Psoas muscle (tissue), 8 donors: ENCODE data around the gene CLEC16A. TPM values are rescaled to one million over a fixed set of nuclear protein-coding genes. Genes with fewer than 3 reads are reported as not detected.

ENCODE experiments used
- ATAC-seq, 4 donors: fragments of 200-7000 bp; cut with Tn5 transposase; one replicate each; pipeline ENCODE4 v1.9.1; 2020; ENCODE audit warnings: moderate library complexity in 3 of 4, mild to moderate bottlenecking in 2 of 4
- DNase-seq, 2 donors: peaks; one replicate each; pipeline ENCODE4 v3.0.0-alpha.2; 2020
- H3K27ac ChIP-seq: fragments of 200-600 bp; one replicate; pipeline ENCODE4 v1.8.0; 2022
- H3K27me3 ChIP-seq, 3 donors: fragments of 200-600 bp in 1 of 3; one replicate each; pipeline versions ENCODE4 v1.6.1 to v1.8.0; 2013 to 2022; ENCODE audit warnings: low read length in 2 of 3, mild to moderate bottlenecking in 2 of 3, moderate library complexity in 1 of 3; ENCODE audit not compliant: insufficient read depth in 3 of 3
- H3K36me3 ChIP-seq, 2 donors: fragments of 200-600 bp in 1 of 2; one replicate each; pipeline versions ENCODE4 v1.6.1 to v1.8.0; 2013 to 2022; ENCODE audit warnings: low read depth in 1 of 2, mild to moderate bottlenecking in 1 of 2, moderate library complexity in 1 of 2; ENCODE audit not compliant: insufficient read depth in 1 of 2
- H3K4me1 ChIP-seq: fragments of 200-600 bp; one replicate; pipeline ENCODE4 v1.8.0; 2022
- H3K4me3 ChIP-seq: fragments of 200-600 bp; one replicate; pipeline ENCODE4 v1.8.0; 2022; ENCODE audit warnings: mild to moderate bottlenecking
- H3K9me3 ChIP-seq: fragments of 200-600 bp; one replicate; pipeline ENCODE4 v1.8.0; 2022
- CTCF ChIP-seq: fragments of 200-600 bp; IDR thresholded peaks from one replicate; pipeline ENCODE4 v1.8.0; 2022; ENCODE audit warnings: antibody characterized with exemption
- WGBS, 3 donors: extraction: QIAGEN DNeasy Blood & Tissue Kit; methylation state at CpG; one replicate each; pipeline versions ENCODE4 v1.1.6 to v1.1.7; 2013; 5-methylcytosine and 5-hydroxymethylcytosine counted together
- intact Hi-C, 2 donors: fragments of 100-400 bp; cut with DNase I; formaldehyde crosslinking; loops; one replicate each; pipeline versions ENCODE4 v1.11.0 to v1.14.2; 2022
- polyA plus RNA-seq, 3 donors: library from polyadenylated mRNA; stranded (reverse); fragments of 200-250 nt; gene quantifications; one replicate each; pipeline ENCODE4 v1.2.3, GENCODE V29; 2013
- total RNA-seq, 4 donors: library from RNA; stranded (reverse); fragmentation: NEBNext Ultra II Directional in 2 of 4; extraction: Animal tissue kit (Norgen Biotek cat#: 25700) in 2 of 4; gene quantifications; one replicate each; pipeline versions ENCODE4 v1.2.1 to v1.2.4, GENCODE V29; 2021 to 2023
- donor health status: healthy with polysubstance abuse.
- donor health status: DM: no; HTN: no; CAD: no; lungs with moderate emphysema.
- donor health status: Bipolar disorder and iron deficiency.
- donor health status: healthy.
- donor health status: DM: yes; HTN: yes; CAD: no.
- donor health status: DM: no; HTN: no; CAD: no.
- donor health status: DM: no; HTN: no; CAD: no.
- donor health status: DM: yes; HTN: yes; CAD: no.

CLEC16A gene
- total and polyA plus RNA-seq, 7 donors: 13.1 to 28.1 (median 21.4) TPM

GRCh38 chr16:11047057-11047456 lies 102.7 kb downstream of the CLEC16A start:
- WGBS, 3 donors: 72 to 78% (median 73%) methylated on average over 4 of the region's 4 CpGs
- no peak for TF ChIP-seq CTCF
- no peaks in the 10 kb centered on the region for H3K4me1 ChIP-seq
- intact Hi-C loops: no loop called here
- DNase-seq (no peak), ATAC-seq (no peak)
- H3K9me3 ChIP-seq: no peaks in the 10 kb centered on the region
- no peak overlapping the region for H3K27ac ChIP-seq
- no peak overlapping the region for H3K4me3 ChIP-seq
- H3K36me3 ChIP-seq: peaks cover 3 to 87% of the 10 kb centered on the region in 2 donors
- no peaks in the 10 kb centered on the region for H3K27me3 ChIP-seq

- TF ChIP-seq CTCF: no peak
- intact Hi-C loops: no loop called here
- Histone ChIP-seq H3K4me1 (no peaks in the 10 kb centered on the region), H3K27ac (no peak overlapping the region), H3K36me3 (peaks cover under 1 to 86% of the 10 kb centered on the region in 2 donors), H3K4me3 (no peak overlapping the region), H3K27me3 (no peaks in the 10 kb centered on the region), H3K9me3 (no peaks in the 10 kb centered on the region)
- ATAC-seq: no peak
- WGBS, 3 donors: 89 to 93% (median 92%) methylated on average over 21 of the region's 21 CpGs
- no peak for DNase-seq
Observed at GRCh38 chr16:11047939-11048800, 103.8 kb downstream of the CLEC16A start.

DNA sequence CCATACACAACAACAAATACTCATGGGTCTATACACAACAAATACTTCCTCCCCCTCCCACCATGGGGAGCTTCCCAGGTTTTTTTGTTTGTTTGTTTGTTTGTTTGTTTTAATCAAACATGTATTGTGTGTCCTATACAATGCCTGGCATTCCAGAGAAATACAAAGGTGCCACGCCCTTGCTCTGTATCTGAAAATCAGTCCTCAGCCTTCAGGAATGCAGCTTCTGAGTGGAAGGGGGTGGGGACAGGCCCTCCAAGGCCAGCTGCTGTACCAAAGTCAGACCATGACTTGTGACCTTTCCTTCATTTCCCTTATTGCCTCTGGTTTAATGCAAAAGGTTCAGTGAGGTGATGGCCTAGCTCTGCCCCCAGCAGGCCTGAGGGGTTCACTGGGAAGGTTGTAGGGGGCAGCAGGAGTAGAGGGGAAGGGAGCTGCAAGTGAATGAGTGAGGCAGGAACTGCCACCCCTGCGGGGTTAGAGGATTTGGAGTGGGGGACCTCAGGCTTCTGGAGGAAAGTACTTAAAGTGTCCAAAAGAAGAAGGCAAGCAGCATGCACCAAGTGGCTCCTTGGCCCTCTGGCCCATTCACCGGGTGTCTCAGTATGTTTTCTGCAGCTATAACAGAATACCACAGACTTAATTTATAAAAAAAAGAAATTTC lies 105.2 kb downstream of the CLEC16A start:
- H3K4me1 ChIP-seq: no peaks in the 10 kb centered on the region
- no peak overlapping the region for H3K27ac ChIP-seq
- H3K36me3 ChIP-seq: peaks cover 0 to 84% of the 10 kb centered on the region in 2 donors
- H3K9me3 ChIP-seq: no peaks in the 10 kb centered on the region
- DNase-seq (no peak), ATAC-seq (no peak)
- no peak overlapping the region for H3K4me3 ChIP-seq
- intact Hi-C loops: no loop called here
- WGBS, 3 donors: 79 to 97% (median 91%) methylated on average over 3 of the region's 3 CpGs
- H3K27me3 ChIP-seq: no peaks in the 10 kb centered on the region
- TF ChIP-seq CTCF: no peak

DNA sequence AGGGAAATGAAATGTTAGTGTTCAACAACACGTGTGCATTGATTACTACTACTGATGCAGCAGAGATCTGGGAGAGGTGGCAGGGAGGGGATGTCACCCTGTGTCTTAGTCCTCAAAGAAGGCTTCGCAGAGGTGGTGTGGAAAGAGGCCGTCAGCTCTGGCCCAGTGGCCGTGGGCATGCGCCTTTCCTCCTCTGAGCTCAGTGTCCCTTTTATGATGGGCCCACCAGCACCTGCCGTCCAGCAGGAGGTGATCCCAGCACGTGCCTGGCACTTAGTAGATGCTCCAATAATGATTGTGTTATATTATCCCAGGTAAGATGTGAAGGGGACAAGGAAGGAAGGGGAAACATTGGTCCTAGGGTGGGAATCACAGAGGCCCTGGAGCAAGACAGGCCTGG lies 106.2 kb downstream of the CLEC16A start:
- Histone ChIP-seq H3K9me3 (no peaks in the 10 kb centered on the region), H3K27me3 (no peaks in the 10 kb centered on the region), H3K4me1 (no peaks in the 10 kb centered on the region), H3K36me3 (peaks cover 0 to 79% of the 10 kb centered on the region in 2 donors), H3K27ac (no peak overlapping the region), H3K4me3 (no peak overlapping the region)
- intact Hi-C loops: no loop called here
- no peak for TF ChIP-seq CTCF
- ATAC-seq (no peak), DNase-seq (no peak)
- WGBS, 3 donors: 93 to 95% (median 95%) methylated on average over 7 of the region's 7 CpGs
